HG02759 (cell line): Measurements from ENCODE around the gene GYS2.
A peak's percentile ranks its signal among the peaks of the same experiment; 100 is the strongest.

Experiments
- ATAC-seq: cut with Tn5 transposase; IDR thresholded peaks from one replicate; pipeline ENCODE4 v1.9.1; 2021; ENCODE audit warnings: mild to moderate bottlenecking, moderate library complexity; ENCODE audit not compliant: unreplicated experiment

GYS2 gene

DNA sequence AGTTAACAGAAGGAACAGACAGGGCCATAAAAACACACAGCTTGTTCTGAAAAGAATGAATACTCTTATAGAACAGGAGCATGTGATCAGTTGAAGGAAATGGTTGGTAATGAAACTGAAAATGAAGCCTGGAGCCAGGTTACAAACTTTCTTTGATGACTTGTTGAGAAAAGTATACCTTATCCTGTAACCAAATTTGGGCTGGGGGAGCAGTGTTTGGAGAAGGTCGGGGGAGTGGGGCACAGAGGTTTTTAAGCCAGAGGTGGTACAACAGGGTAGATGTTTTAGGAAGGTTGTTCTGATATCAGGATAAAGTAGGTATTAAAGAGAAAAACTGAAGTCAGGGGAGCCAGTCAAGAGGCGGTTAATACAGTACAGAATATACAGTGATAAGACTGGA, 94.9 kb downstream of the GYS2 start:
- ATAC-seq = peak; percentile 95

DNA sequence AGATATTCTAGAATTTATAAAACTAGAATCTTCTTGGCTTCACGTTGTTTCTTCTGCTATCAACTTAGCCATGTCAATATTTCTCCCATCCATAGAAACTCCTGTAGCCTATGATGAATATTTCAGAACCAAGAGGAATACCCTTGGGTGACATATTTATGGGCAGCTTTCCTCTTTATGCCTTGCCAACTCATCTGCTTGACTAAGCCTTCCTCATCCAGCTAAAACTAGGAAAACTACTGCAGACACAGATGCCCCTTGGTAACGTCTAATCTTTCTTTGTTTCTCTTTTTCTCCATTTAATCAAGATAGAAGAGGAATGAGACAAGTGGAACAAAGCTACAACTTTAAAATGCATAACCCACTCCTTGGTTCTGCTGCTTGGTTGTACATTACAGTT, 96.8 kb downstream of the GYS2 start:
- ATAC-seq = no peak

DNA sequence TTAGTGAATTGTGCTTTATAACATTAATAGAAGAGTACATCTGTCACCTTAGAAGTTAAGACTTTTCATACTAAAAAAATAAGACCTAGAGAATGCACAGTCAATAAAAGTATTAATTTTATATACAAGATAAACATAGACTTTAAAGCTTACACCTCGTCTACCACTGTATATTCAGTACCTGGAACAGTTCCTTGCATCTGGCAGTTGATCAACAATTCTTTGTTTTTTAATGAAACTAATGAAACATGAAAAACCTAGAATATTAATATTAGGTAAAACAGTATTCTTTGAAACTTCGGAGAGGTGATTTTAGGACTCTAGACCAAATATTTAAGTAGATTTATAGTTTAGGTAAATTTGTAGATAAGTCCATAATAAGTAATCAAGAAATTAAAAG, 98.8 kb downstream of the GYS2 start:
- ATAC-seq = no peak

DNA sequence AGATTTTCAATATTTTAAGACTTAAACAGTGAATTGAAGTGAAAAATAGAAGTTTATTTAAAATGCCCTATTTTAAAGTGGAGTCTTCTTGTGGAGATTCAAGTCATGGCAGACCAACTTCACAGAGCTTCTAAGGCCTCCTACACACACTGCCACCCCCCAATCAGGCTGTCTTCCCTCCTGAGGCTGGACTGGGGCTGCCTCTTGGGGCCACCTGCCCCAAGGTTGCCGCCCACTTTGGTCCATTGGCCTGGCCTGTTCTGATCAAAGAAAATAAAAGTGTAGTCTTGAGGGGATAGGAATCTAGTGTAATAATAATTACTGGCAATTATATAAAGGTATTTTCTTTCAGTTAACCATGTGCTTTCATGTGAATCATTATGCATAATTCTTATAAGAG, 101.8 kb downstream of the GYS2 start:
- ATAC-seq = no peak

DNA sequence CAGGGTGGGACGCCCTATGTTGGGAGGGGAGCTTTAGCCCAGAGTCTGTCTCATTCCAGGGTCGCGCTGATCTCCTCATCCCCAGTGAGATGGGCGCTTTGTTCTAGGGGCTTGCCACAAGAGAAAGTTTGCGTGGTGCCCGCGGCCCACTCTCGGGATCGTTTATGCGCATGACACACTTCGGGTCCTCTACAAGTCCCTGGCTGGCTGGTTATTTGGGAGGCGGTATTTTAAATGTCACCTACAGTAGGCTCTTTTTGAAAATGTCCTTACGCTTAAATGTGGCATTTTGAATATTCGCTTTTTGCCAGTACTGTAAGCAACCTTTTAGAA, 102.5 kb downstream of the GYS2 start:
- no peak for ATAC-seq

DNA sequence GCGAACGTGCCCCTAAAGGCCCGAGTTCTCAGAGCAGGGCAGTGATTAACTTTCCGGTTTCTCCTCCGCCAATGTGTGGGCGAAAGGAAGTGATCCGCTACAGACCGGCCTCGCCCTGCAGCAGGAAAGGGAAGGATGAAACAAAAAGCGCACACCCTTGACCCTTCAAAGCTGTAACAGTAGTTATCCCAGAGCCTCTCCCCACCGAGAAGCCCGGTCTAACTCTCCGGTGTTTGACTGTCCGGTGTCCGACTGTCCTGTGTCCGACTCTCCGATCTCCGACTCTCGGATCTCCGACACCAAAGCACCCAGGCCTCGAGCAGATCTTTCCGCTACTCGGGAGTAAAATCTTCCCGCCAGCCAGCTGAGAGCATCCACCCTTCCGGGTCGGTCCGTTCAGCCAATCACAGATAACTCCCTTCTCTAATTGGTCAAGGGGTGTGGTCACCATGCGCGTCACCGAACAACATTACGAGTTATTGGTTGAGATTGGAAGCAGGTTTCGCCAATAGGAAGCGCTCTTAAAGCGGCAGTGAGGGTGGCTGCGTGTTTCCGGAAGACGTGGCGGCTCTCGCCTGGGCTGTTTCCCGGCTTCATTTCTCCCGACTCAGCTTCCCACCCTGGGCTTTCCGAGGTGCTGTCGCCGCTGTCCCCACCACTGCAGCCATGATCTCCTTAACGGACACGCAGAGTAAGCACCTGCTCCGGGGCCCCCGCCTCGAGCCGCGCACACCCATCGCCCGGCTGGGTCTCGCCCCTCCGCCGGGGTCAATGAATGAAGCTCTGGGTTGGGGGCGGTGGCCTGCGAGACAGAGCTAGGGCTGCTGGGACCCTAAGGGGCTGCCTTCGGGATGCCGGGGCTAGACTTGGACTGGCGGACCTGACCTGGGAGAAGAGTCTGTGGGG, 103.1 kb downstream of the GYS2 start, which contains the start of the genes GOLT1B and RECQL:
Gene GOLT1B (plus strand): TSS at position 532 of the 906 bp plus-strand sequence. CDS start 135 bp downstream, at position 667.
Gene RECQL (minus strand): TSS at position 378 of the 906 bp plus-strand sequence. CDS start 2,065 bp downstream, outside the sequence.
- peak; percentile 98 for ATAC-seq

DNA sequence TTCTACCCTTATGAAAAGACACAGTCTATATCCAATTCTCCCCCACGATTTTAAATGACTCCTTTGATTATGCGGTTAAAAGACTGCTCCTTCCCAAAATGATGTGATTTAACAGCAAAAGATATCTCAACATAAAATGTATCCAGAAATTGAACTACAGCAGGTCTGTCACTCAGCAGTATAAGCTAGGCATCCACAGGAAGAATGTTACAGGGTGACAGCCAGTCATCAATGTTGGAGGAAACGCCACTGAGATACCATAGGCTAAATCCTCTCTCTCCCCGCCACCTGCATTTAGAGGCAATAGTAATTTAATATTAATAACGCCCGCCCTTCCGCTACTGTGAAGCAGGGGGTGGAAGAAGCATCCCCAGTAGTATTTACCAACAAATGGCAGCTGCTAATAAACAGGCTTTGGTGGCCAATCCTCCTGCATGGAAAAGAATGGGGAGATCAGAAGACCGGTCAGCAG, 103.8 kb downstream of the GYS2 start:
- no peak for ATAC-seq

DNA sequence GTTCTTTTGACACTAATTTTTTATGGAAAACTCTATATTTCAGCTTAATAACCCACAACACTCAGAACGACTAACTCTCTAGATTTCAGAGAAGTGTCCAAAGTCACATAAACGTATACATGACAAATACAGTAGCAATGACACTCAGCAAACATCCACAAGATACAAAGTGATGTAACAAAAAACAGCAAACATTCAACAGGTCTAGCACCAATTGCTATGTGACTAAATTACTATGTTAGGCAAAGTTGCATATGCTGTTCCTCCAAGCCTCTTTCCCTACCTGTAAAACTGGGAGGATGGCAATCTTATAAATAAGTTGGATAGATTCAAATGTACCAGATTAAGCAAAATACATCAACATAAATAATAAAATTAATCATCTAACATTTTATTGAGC, 104.9 kb downstream of the GYS2 start:
- ATAC-seq = no peak
